HG03558 (cell line): ENCODE data around the gene KIAA1614.

Source experiments
- ATAC-seq: cut with Tn5 transposase; IDR thresholded peaks from one replicate; pipeline ENCODE4 v1.9.1; 2021; ENCODE audit warnings: moderate number of reproducible peaks; ENCODE audit not compliant: unreplicated experiment; ENCODE audit errors: extremely low read depth

The KIAA1614 gene

GRCh38 chr1:180976732-180977357, 64.1 kb downstream of the KIAA1614 start:
- no peak for ATAC-seq

DNA sequence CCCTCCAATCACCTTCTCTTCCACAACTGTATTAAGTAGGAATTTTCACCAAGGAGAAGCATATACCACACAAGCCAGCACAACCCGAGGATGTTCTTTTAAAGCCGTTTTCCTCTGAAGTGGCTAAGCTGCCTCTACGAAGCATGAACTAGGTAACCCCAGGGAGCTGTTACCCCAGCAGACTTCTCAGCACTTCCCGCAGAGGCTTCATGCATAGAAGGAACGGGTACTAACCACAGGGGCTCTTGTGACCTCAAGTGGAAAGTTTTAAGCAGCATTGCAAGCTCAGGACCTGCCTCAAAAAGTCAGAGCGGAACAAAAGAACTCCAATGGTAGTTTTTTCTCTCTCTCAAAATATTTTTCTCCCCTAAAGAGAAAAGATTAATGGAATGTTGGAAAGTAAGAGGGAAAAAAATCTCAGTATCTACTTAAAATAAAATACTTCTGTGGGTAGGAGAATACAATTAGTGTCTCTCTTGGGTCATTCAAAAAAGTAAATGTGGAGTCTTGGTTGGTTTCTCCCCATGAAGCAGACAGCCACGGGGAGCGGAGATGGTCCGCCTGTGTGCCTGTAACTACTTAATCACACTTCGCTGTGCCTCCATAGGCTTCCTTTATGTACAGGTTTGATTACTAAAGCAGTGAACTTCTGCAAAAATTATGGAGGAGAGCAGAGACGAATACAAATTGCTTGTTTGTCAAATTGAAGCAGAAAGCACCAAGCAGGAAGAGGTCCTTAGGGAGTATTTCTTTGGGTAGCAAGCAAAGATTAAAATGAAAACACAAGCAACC, 69.1 kb downstream of the KIAA1614 start:
- peak; percentile 81 for ATAC-seq

DNA sequence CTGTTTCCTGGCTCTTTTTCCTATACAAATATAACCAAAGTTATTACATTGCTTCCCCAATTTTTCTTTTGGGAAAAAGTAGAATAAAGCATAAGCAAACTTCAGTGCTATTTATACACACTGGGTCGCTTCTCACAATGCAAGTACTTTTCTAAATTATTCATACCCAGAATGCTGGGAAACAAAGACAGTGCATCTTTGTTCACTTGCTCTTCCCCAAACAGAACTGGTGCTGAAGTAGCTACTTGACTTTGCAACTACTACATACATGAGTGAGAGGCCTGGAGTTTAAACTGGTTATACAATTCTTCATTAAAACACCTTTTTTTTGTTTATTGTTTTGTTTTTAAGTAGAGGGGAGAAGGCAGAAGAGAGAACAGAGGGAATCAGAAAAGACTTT, 69.7 kb downstream of the KIAA1614 start:
- no peak for ATAC-seq

DNA sequence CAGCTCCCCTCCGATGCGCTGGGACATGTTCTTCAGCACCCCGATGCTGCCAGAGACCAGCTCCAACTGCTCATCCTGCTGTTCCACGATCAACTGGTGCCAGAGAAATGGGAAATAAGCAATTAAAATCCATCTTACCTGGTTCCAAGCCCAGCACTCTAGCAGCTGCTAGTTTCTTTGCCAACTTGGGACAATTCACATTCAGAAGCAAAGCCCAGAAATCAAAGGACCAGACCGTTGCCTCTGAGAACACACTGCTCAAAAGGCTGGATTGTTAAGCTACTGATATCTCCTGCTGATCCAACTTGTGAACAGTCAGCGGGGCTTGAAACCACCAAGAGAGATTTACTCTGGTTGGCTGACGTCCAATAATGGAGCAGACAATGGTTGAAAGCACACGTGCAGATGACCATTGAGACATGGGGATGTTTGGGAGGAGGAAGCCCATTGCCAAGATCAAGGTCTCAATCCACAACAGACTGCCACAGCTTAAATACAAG, 75.6 kb downstream of the KIAA1614 start:
- ATAC-seq, result no peak

DNA sequence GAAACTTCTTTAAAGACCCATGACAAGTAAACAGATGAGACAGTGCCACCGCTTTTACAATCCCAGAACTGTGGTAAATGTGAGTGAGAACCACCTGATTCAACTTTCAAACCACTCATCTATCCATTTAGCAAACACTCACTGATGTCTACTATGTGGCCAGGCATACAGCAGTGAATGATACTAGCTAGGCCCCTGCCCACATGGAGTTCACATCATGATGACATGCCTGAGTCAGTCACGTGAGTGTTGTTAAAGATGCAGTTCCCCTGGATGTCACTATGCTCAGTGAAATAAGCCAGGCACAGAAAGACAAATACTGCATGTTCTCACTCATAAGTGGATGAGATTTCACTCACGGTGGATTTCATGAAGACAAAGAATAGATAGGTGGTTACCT, 81.6 kb downstream of the KIAA1614 start:
- no peak for ATAC-seq

GRCh38 chr1:180997843-180998504, 85.3 kb downstream of the KIAA1614 start:
- ATAC-seq, result no peak
